SK-N-SH (cell line): ENCODE results near the gene MAML3. TPM values are rescaled to one million over a fixed set of nuclear protein-coding genes. Genes with fewer than 3 reads are reported as not detected.

Experiments used
- CTCF ChIA-PET: fragments of 300-600, 350-600 bp; formaldehyde crosslinking; extraction: SDS; loops from one replicate; lab custom pipeline; 2021; lab: Yijun Ruan, JAX
- POLR2A ChIA-PET: fragments of 350-600 bp; sonication (Branson Sonifier 250); formaldehyde crosslinking; extraction: SDS; loops from one replicate; lab custom pipeline; 2020; ENCODE audit warnings: antibody characterized with exemption, inconsistent platforms; lab: Yijun Ruan, JAX
- DNase-seq: peaks from one replicate; pipeline ENCODE4 v3.0.0; 2012
- H2AFZ ChIP-seq: fragments of 200-600 bp; sonication (generic); 2 replicates; pipeline ENCODE4 v1.8.1; 2016; ENCODE audit warnings: antibody characterized with exemption, mild to moderate bottlenecking, low read depth
- H3F3A ChIP-seq: fragments of 200-600 bp; sonication (generic); replicated peaks from 2 replicates; pipeline ENCODE3; 2016; ENCODE audit warnings: antibody characterized with exemption, mild to moderate bottlenecking; ENCODE audit not compliant: insufficient read depth
- H3K27ac ChIP-seq, 2 experiments: fragments of 200-500 bp in 1 of 2; fragments of 200-600 bp in 1 of 2; sonication (Bioruptor generic) in 1 of 2; sonication (generic), shearing (Covaris generic) in 1 of 2; 2 replicates each; pipeline versions ENCODE4 v1.5.1 to v1.6.1; 2014 to 2016; ENCODE audit warnings: low read depth in 2 of 2, inconsistent platforms in 1 of 2, low read length in 1 of 2, mild to moderate bottlenecking in 1 of 2, mixed read lengths in 1 of 2
- H3K27me3 ChIP-seq: fragments of 200-600 bp; sonication (generic), shearing (Covaris generic); 2 replicates; pipeline ENCODE4 v1.6.1; 2016; ENCODE audit warnings: mixed run types; ENCODE audit not compliant: insufficient read depth
- H3K36me3 ChIP-seq, 2 experiments: fragments of 200-500 bp in 1 of 2; fragments of 200-600 bp in 1 of 2; sonication (Bioruptor generic) in 1 of 2; sonication (generic) in 1 of 2; replicated peaks in 1 of 2; 2 replicates each; pipeline versions ENCODE3 to v1.5.1; 2014 to 2016; ENCODE audit warnings: low read length in 1 of 2, mild to moderate bottlenecking in 1 of 2; ENCODE audit not compliant: insufficient read depth in 2 of 2, control insufficient read depth in 1 of 2
- H3K4me1 ChIP-seq, 2 experiments: fragments of 200-500 bp in 1 of 2; fragments of 200-600 bp in 1 of 2; sonication (Bioruptor generic) in 1 of 2; sonication (generic), shearing (Covaris generic) in 1 of 2; 2 replicates each; pipeline versions ENCODE4 v1.5.1 to v1.6.1; 2014 to 2016; ENCODE audit warnings: low read depth in 1 of 2, low read length in 1 of 2, mixed run types in 1 of 2; ENCODE audit not compliant: insufficient read depth in 2 of 2, control insufficient read depth in 1 of 2
- H3K4me2 ChIP-seq: fragments of 200-600 bp; sonication (generic), shearing (Covaris generic); 2 replicates; pipeline ENCODE4 v1.6.1; 2017; ENCODE audit warnings: mixed run types
- H3K4me3 ChIP-seq, 2 experiments: fragments of 200-500 bp in 1 of 2; fragments of 200-600 bp in 1 of 2; sonication (Bioruptor generic) in 1 of 2; sonication (generic), shearing (Covaris generic) in 1 of 2; 2 replicates each; pipeline versions ENCODE4 v1.5.1 to v1.8.1; 2014 to 2016; ENCODE audit warnings: low read depth in 2 of 2, inconsistent platforms in 1 of 2, low read length in 1 of 2, mild to moderate bottlenecking in 1 of 2, mixed read lengths in 1 of 2, moderate library complexity in 1 of 2
- H3K79me2 ChIP-seq: fragments of 200-600 bp; sonication (generic); 2 replicates; pipeline ENCODE4 v1.8.1; 2017; ENCODE audit warnings: mild to moderate bottlenecking; ENCODE audit not compliant: insufficient read depth
- H3K9ac ChIP-seq: fragments of 200-600 bp; sonication (generic); 2 replicates; pipeline ENCODE4 v1.6.1; 2017; ENCODE audit warnings: mixed run types
- H3K9me2 ChIP-seq: fragments of 200-600 bp; sonication (generic); 2 replicates; pipeline ENCODE4 v1.6.1; 2017; ENCODE audit warnings: mixed run types
- H3K9me3 ChIP-seq: fragments of 200-600 bp; sonication (generic); 2 replicates; pipeline ENCODE4 v1.6.1; 2017; ENCODE audit warnings: mixed run types, mild to moderate bottlenecking, moderate library complexity
- H4K20me1 ChIP-seq: fragments of 200-600 bp; sonication (generic); 2 replicates; pipeline ENCODE4 v1.6.1; 2017; ENCODE audit warnings: mild to moderate bottlenecking, mixed run types; ENCODE audit not compliant: insufficient read depth
- CHD2 ChIP-seq: fragments of 150-350 bp; IDR thresholded peaks from 2 replicates; pipeline ENCODE4 v1.6.1; 2018; ENCODE audit warnings: low read length; ENCODE audit not compliant: partially characterized antibody
- EZH2phosphoT487 ChIP-seq: fragments of 200-600 bp; sonication (generic); IDR thresholded peaks from 2 replicates; pipeline ENCODE4 v1.6.1; 2017; ENCODE audit warnings: low read depth, mixed run types, mild to moderate bottlenecking, antibody characterized with exemption, moderate library complexity, borderline replicate concordance
- FOXJ3 ChIP-seq: sonication (generic); formaldehyde crosslinking; IDR thresholded peaks from 2 replicates; pipeline ENCODE4 v1.5.1; 2020; ENCODE audit warnings: mild to moderate bottlenecking, missing genetic modification reagents
- MEF2A ChIP-seq: IDR thresholded peaks from 2 replicates; pipeline ENCODE4 v1.4.0; 2012; ENCODE audit warnings: low read depth, borderline replicate concordance
- NRF1 ChIP-seq: IDR thresholded peaks from 2 replicates; pipeline ENCODE4 v1.6.1; 2012; ENCODE audit warnings: low read depth, mild to moderate bottlenecking, low read length
- RAD21 ChIP-seq: IDR thresholded peaks from 2 replicates; pipeline ENCODE4 v1.6.1; 2012; ENCODE audit warnings: mild to moderate bottlenecking, low read length
- RXRA ChIP-seq: IDR thresholded peaks from 2 replicates; pipeline ENCODE4 v1.4.0; 2012; ENCODE audit warnings: low read depth, mild to moderate bottlenecking, borderline replicate concordance
- SMC3 ChIP-seq: IDR thresholded peaks from 2 replicates; pipeline ENCODE4 v1.6.1; 2012; ENCODE audit warnings: low read depth, low read length, improper control_type of control experiment
- TAF1 ChIP-seq: IDR thresholded peaks from 2 replicates; pipeline ENCODE4 v1.6.1; 2012; ENCODE audit warnings: low read depth, mild to moderate bottlenecking, low read length, moderate library complexity, borderline replicate concordance
- YY1 ChIP-seq: IDR thresholded peaks from 2 replicates; pipeline ENCODE4 v1.4.0; 2012; ENCODE audit warnings: low read depth, mild to moderate bottlenecking
- polyA plus RNA-seq, 3 experiments: library from polyadenylated mRNA; depleted of rRNA; stranded (reverse); fragments of >200 nt; gene quantifications; 2 replicates each; pipeline ENCODE4 v1.2.3, GENCODE V29; 2012
- TF ChIP-seq, protein P1 (sequence below): IDR thresholded peaks from 2 replicates; pipeline ENCODE4; 2012
- TF ChIP-seq, protein P2 (sequence below): IDR thresholded peaks from 2 replicates; pipeline ENCODE4 v1.4.0; 2012; ENCODE audit warnings: low read depth, borderline replicate concordance
- TF ChIP-seq, protein P3 (sequence below): fragments of 150-350 bp; IDR thresholded peaks from 2 replicates; pipeline ENCODE4 v1.6.1; 2016; ENCODE audit warnings: mild to moderate bottlenecking, low read depth, low read length
- TF ChIP-seq, protein P4 (sequence below): IDR thresholded peaks from 2 replicates; pipeline ENCODE4 v1.6.1; 2012; ENCODE audit warnings: mild to moderate bottlenecking, low read depth, low read length, moderate library complexity
- TF ChIP-seq, protein P5 (sequence below): fragments of 150-350 bp; IDR thresholded peaks from 2 replicates; pipeline ENCODE4 v1.6.1; 2017; ENCODE audit warnings: antibody characterized with exemption, low read length, low read depth, borderline replicate concordance

MAML3 gene
- polyA plus RNA-seq, 1 of the 3 experiments (the other 2 are of a cell fraction), result 5.3 TPM

DNA sequence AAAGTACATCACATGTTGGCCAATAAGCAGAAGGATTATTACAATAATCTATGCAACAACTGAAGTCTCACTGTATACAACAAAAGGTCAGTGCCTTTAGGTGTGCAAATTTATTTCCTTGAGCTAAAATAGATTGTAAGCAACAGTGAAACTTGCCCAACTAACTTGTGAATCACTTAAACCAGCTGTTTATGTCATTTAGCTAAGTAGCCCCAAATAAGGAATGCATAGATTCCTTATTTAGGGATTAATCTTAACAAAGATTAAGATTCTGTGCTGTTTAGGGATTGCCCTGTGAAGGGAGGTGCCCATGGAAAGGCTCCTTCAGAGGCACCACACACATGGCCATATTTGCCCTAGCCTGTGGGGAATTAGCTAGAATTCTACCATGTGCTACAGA lies 168.6 kb downstream of the MAML3 start:
- Histone ChIP-seq H3K27ac (no peak overlapping the region; a peak in 1 of 4 replicates), H3K9me3 (no peaks in the 10 kb centered on the region), H4K20me1 (no peaks in the 10 kb centered on the region), H3K9me2 (no peaks in the 10 kb centered on the region), H3K4me1 (peaks cover 9 to 28% of the 10 kb centered on the region in 2 experiments; a peak in 2 of 4 replicates), H3K9ac (no peak overlapping the region), H3K36me3 (no peaks in the 10 kb centered on the region), H2AFZ (no peak overlapping the region), H3F3A (no peaks in the 10 kb centered on the region), H3K4me2 (no peak overlapping the region), H3K27me3 (no peaks in the 10 kb centered on the region), H3K4me3 (no peak overlapping the region), H3K79me2 (no peaks in the 10 kb centered on the region)
- DNase-seq, result no peak
- ChIA-PET POLR2A (no interaction called here), CTCF (interaction anchor here (0.6 to 1.0 kb wide), 2 partner anchors 19 to 64 kb away, joined by 3 read pairs; no protein-coding TSS in a partner anchor)
- TF ChIP-seq YY1 (no peak), NRF1 (no peak), MEF2A (no peak), RAD21 (no peak), EZH2phosphoT487 (no peak), SMC3 (no peak), FOXJ3 (CRISPR knock-in tag) (no peak), CHD2 (no peak), TAF1 (no peak), RXRA (no peak)
- TF ChIP-seq, protein P1, sequence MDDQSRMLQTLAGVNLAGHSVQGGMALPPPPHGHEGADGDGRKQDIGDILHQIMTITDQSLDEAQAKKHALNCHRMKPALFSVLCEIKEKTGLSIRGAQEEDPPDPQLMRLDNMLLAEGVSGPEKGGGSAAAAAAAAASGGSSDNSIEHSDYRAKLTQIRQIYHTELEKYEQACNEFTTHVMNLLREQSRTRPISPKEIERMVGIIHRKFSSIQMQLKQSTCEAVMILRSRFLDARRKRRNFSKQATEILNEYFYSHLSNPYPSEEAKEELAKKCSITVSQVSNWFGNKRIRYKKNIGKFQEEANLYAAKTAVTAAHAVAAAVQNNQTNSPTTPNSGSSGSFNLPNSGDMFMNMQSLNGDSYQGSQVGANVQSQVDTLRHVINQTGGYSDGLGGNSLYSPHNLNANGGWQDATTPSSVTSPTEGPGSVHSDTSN, result no peak
- TF ChIP-seq, protein P2, sequence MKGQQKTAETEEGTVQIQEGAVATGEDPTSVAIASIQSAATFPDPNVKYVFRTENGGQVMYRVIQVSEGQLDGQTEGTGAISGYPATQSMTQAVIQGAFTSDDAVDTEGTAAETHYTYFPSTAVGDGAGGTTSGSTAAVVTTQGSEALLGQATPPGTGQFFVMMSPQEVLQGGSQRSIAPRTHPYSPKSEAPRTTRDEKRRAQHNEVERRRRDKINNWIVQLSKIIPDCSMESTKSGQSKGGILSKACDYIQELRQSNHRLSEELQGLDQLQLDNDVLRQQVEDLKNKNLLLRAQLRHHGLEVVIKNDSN, result no peak
- TF ChIP-seq, protein P3, sequence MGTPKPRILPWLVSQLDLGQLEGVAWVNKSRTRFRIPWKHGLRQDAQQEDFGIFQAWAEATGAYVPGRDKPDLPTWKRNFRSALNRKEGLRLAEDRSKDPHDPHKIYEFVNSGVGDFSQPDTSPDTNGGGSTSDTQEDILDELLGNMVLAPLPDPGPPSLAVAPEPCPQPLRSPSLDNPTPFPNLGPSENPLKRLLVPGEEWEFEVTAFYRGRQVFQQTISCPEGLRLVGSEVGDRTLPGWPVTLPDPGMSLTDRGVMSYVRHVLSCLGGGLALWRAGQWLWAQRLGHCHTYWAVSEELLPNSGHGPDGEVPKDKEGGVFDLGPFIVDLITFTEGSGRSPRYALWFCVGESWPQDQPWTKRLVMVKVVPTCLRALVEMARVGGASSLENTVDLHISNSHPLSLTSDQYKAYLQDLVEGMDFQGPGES, result no peak
- TF ChIP-seq, protein P4, sequence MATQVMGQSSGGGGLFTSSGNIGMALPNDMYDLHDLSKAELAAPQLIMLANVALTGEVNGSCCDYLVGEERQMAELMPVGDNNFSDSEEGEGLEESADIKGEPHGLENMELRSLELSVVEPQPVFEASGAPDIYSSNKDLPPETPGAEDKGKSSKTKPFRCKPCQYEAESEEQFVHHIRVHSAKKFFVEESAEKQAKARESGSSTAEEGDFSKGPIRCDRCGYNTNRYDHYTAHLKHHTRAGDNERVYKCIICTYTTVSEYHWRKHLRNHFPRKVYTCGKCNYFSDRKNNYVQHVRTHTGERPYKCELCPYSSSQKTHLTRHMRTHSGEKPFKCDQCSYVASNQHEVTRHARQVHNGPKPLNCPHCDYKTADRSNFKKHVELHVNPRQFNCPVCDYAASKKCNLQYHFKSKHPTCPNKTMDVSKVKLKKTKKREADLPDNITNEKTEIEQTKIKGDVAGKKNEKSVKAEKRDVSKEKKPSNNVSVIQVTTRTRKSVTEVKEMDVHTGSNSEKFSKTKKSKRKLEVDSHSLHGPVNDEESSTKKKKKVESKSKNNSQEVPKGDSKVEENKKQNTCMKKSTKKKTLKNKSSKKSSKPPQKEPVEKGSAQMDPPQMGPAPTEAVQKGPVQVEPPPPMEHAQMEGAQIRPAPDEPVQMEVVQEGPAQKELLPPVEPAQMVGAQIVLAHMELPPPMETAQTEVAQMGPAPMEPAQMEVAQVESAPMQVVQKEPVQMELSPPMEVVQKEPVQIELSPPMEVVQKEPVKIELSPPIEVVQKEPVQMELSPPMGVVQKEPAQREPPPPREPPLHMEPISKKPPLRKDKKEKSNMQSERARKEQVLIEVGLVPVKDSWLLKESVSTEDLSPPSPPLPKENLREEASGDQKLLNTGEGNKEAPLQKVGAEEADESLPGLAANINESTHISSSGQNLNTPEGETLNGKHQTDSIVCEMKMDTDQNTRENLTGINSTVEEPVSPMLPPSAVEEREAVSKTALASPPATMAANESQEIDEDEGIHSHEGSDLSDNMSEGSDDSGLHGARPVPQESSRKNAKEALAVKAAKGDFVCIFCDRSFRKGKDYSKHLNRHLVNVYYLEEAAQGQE, result no peak
- TF ChIP-seq, protein P5, sequence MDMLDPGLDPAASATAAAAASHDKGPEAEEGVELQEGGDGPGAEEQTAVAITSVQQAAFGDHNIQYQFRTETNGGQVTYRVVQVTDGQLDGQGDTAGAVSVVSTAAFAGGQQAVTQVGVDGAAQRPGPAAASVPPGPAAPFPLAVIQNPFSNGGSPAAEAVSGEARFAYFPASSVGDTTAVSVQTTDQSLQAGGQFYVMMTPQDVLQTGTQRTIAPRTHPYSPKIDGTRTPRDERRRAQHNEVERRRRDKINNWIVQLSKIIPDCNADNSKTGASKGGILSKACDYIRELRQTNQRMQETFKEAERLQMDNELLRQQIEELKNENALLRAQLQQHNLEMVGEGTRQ, result no peak
